ENCODE measurements around the gene SPRR2E.
"Not testable (repeated sequence)": the region's sequence is repeated elsewhere in the genome, so short reads cannot be mapped to it uniquely, and the experiment has no call there.

The SPRR2E gene

DNA sequence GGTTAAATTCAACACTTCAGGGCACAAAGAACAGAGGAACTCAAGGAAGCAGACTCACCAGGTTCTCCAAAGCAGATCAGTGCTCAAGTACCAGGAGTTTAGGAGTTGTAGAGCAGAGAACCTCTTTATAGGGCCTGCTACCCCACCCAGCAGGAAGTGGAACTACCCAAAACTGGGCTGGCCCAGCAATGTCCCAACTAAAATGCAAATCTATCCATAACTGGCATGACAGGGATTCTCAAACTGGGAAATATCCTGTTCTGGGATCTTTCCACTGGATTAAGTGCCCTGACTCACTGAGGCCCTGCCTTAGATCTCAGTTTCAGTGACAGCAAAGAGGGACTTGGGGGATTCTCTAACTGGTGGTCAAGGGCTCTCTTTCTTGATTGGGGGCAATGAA is at the start of gene SPRR2E:
Gene SPRR2E, minus strand, starts transcription at position 101 of the 400 bp plus-strand sequence. CDS start 775 bp downstream, outside the sequence.
- no peak for DNase-seq

DNA sequence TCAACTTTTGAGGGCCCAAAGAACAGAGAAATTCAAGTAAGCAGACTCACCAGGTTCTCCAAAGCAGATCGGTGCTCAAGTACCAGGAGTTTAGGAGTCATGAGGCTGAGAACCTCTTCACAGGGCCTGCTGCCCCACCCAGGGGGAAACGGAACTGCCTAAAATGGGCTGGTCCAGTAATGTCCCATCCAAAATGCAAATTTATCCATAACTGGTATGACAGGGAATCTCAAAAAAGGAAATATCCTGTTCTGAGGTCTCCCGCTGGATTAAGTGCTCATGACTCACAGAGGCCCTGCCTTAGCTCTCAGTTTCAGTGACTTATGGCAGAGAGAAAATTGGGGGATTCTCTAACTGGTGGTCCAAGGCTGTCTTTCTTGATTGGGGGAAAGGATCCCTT is 47.1 kb upstream of the SPRR2E start:
- no peak for DNase-seq

DNA sequence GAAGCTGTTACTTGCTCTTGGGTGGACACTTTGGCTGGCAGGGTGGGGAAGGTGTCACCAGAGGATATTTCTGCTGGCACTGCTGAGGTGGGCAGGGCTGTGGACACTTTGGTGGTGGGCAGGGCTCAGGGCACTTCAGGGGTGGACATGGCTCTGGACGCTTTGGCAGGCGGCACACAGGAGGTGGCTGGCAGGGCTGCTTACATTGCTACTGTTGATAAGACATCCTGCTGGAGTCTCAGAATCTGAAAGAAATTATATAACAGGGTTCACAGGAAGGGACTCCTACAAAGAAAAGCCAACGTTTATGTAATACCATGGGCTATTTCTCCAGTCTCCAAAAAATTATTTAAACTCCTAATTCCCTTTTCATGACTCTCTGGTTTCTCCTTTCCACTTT is 46.2 kb upstream of the SPRR2E start:
- DNase-seq = no peak

DNA sequence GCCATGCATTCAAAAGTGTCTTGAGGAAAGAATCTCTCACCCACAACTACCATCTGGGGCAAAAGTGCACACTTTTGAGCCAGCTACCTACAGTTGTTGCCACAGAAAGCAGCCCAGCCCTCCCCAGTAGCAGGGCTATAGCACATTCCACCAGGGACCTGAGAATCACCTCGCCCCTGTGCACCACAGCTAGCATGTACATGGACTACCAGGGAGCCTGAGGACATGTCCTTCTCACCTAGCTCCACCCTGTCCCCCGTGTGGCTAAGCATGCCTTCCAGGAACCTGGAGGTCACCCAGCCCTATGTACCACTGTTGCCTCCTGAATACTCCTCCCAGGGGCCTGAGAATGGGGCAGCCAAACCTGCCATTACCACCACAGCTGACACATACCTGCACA is 39.4 kb upstream of the SPRR2E start:
- DNase-seq = no peak

DNA sequence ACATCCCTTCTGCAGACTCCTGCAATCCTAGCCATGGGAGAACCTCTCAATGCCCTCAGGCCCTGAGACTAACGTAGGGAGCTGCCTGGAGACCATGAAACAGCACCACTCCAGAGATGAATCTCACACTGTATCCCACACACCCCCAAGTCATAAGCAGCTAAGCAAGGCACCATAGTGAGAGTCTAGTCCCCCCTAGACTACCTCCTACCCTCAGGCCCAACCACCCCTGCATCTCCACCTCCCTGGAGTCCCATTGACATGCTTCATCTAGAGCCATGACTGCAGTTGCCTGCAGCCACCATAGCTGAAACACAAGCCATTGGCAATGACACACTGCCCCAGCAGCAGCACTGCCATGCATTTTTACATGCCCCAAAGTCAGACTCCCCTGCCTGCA is 38.9 kb upstream of the SPRR2E start:
- no peak for DNase-seq

DNA sequence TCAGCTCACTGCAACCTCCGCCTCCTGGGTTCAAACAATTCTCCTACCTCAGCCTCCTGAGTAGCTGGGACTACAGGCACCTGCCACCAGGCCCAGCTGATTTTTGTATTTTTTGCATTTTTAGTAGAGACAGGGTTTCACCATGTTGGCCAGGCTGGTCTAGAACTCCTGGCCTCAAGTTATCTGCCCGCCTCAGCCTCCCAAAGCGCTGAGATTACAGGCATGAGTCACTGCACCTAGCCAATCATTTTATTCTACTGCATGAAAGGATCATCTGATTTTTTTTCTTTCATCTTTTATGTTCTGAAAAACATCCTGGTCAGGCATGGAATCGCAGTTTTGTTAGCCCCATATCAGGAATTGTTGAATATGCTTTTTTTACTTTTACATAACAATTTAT is 34.4 kb upstream of the SPRR2E start:
- not testable (repeated sequence) for DNase-seq

DNA sequence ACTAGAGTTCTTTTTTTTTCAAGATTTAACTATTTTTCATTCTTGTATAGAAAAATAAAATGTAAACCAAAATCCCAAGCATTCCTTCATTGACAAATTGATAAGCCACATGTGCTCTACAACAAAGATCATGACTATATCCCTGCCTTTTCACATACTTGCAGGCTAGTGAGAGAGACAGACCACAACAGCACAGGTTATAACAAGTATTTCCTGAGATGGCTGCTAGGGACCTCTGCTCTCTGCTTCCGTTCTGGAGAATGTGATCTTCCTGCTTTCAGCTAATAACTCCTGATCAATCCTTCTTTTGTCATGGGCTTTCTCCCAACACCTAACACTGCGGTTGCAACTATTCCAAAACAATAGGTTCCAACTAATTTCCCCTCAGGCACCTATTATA is 33.0 kb upstream of the SPRR2E start:
- no peak for DNase-seq

DNA sequence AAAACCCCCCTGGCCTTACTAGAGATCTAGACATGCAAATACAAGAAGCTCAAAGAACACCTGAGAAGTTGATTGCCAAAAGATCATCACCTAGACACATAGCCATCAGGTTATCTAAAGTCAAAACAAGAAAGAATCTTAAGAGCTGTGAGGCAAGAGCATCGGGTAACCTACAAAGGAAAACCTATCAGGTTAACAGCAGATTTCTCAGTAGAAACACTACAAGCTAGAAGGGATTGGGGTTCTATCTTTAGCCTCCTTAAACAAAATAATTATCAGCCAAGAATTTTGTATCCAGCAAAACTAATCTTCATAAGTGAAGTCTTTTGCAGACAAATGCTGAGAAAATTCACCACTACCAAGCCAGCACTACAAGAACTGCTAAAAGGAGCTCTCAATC is 31.2 kb upstream of the SPRR2E start:
- no peak for DNase-seq

DNA sequence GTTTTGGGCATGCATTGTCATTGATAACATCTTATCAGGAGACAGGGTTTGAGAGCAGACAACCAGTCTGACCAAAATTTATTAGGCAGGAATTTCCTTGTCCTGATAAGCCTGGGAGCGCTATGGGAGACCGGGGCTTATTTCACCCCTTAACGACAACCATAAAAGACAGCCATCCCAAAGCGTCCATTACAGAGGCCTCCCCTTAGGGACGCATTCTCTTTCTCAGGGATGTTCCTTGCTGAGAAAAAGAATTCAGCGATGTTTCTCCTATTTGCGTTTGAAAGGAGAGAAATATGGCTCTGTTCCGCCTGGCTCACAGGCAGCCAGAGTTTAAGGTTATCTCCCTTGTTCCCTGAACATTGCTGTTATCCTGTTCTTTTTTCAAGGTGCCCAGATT is 29.5 kb upstream of the SPRR2E start:
- not testable (repeated sequence) for DNase-seq

DNA sequence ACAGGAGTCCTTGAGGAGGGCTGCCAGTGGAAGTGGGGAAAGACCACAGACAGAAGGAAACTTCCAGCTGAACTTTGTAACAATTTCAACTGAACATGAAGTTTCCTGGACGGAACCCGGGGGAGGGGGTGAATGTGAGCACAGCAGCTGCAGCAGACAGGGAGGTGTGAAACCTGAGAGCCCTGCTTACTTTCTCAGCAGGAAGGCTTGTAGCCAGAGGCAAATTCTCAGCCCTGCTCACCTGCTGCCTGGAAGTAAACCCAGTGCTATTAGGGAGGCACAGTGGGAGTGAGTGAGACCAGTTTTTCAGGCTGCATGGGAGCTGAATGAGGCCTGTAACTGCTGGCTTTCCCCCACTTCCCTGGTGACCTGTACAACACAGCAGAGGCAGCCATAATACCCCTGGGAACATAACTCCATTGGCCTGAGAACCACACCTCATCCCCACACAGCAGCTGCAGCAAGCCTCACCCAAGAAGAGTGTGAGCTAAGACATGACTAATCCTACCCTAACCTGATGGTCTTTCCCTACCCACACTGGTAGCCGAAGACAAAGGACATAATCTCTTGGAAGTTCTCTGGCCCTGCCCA is 28.6 kb upstream of the SPRR2E start:
- DNase-seq = no peak

DNA sequence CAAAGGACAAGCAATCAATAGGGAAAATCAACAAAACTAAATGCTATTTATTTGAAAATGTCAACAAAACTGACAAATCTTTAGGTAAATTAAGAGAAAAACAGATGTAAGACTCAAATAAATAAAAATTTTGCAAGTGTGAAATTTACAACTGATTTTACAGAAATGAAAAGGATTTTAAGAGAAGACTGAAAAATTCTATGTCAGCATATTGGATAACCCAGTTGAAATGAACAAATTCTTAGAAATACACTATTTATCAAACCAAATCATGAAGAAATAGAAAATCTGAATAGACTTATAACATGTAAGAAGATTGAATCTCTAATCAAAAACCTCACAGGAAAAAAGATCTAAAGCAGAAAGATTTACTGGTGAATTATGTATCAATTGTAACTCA is 26.6 kb upstream of the SPRR2E start:
- DNase-seq = no peak

DNA sequence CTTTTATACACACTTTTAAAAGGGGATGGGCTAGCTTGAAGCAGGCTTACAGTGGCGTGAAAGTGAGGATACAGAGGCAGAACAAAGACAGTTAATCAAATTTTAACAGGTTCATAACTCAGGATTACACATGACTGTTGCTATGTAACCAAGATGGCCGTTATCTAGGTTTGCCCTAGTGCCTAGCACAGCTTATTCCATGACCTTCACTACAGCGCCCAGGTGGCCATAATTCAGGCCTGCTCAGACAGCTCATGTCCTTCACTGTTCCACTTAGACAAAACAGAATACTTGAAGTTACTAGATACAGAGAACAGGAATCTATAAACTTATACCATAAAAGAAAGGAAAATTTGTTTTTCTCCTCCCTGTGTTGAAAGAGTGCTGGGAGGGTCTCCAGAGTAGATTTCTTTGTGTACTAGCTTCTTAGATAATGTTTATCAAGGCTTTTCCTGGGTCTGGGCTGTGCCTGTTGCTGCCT is 25.2 kb upstream of the SPRR2E start:
- DNase-seq = no peak

DNA sequence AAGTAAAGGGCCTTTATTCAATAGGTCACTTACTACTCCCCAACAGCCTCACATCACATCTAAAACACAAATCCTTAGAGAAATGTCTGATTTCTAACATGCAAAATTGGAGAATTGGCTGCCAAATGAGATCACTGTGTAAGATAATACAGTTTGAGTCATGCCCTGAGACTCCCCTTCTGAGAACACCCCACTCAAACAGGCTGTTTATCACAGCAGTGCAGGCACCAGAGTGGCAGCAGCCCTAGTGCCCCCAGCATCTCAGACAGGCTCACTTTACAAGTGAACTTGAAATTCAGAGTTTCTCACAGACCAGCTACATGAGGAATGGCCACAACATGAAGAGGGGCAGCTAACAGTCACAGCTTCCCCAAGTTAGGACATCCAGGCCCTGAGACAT is 20.9 kb upstream of the SPRR2E start:
- DNase-seq = not testable (repeated sequence)

DNA sequence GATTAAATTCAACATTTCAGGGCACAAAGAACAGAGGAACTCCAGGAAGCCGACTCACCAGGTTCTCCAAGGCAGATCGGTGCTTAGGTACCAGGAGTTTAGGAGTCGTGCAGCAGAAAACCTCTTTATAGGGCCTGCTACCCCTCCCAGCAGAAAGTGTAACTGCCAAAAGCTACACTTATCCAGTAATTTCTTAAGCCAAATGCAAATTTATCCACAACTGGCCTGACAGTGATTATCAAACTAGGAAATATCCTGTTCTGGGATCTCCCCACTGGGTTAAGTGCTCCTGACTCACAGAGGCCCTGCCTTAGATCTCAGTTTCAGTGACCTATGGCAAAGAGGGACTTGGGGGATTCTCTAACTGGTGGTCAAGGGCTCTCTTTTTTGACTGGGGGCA is 19.1 kb upstream of the SPRR2E start, which contains the start of gene SPRR2F:
Gene SPRR2F, minus strand, starts transcription at position 101 of the 400 bp plus-strand sequence. CDS start 783 bp downstream, outside the sequence.
- no peak for DNase-seq

DNA sequence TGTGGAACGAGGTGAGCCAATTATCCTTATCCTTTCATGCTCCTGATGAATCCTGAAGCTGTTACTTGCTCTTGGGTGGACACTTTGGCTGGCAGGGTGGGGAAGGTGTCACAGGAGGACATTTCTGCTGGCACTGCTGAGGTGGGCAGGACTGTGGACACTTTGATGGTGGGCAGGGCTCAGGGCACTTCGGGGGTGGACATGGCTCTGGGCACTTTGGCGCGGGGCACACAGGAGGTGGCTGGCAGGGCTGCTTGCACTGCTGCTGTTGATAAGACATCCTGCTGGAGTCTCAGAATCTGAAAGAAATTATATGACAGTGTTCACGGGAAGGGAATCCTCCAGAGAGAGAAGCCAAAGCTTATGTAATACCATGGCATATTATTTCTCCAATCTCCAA is 18.1 kb upstream of the SPRR2E start:
- not testable (repeated sequence) for DNase-seq

DNA sequence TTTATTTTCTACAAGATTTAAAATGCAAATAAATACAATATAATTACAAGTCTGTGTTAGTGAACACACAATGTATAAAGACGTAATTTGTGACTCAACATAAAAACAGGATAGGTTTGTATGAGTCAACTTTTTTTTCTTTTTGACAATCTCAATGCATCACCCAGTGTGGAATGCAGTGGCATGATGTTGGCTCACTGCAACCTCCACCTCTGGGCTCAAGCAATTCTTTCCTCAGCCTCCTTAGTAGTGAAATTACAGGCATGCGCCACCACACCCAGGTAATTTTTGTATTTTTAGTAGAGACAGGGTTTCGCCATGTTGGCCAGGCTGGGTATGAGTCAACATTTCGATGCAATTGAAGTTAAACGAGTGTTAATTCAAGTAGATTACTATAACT is 5.9 kb upstream of the SPRR2E start:
- DNase-seq = no peak

DNA sequence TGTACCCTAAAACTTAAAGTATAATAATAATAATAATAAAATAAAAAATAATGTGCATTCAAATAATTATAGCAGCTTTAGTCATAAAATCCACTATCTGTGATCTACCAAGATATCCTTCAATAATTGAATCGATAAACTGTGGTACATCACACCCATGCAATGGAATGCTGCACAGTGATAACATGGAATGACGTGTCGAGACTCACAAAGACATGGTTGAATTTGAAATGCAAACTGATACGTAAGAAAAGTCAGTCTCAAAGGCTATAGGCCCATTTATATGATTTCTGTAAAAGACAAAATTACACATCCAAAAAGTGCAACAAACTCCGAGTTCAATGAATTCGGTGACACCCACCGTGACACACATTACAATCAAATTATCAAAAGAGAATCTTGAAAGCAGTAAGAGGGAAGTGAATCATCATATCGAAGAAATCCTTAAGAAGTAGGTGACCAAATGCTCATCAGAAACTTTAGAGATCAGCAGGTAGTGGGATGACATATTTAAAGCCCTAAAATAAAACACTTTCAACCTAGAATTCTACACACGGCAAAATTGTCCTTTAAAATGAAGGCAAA is 5.2 kb upstream of the SPRR2E start:
- no peak for DNase-seq

DNA sequence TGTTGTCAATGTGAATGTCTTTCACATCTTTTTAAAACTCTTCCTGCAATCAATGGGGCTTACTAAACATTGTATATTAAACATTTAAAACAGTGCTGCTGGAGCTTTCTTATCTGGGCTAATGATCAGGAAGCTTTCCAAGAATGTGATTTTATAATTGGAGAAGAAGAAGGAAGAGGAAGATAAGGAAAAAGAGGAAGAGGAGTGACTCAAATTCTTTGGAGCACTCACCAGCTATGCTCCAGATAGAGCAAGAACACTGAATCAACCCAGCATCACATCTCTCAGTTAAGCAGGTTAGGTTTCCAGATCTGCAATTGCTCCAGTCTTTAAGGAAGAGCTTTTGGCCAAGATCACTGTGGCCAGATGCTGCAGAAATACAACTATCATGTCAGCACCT is 1.4 kb upstream of the SPRR2E start:
- no peak for DNase-seq

DNA sequence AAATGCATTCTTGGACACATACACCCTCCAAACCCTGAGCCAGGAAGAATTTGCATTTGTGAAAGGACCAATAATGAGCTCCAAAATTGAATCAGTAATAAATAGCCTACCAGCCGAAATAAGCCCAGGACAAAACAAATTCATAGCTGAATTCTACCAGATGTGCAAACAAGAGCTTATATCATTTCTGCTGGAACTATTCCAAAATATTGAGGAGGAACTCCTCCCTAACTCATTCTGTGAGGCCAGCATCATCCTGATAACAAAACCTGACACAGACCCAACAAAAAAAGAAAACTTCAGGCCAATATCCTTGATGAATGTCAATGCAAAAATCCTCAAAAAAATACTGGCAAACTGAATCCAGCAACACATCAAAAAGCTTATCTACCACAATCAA is 6.7 kb downstream of the SPRR2E start:
- DNase-seq = no peak

DNA sequence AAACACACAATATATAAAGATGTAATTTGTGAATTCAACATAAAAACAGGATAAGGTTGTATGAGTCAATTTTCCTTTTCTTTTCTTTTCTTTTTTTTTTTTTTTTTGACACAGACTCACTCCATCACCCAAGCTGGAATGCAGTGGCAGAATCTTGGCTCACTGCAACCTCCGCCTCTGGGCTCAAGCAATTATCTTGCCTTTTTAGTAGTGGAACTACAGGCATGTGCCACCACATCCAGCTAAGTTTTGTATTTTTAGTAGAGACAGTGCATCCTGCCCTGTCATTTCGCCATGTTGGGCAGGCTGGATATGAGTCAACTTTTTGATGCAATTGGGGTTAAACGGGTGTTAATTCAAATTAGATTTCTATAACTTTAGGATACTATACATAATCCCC is 12.6 kb downstream of the SPRR2E start:
- DNase-seq = no peak

DNA sequence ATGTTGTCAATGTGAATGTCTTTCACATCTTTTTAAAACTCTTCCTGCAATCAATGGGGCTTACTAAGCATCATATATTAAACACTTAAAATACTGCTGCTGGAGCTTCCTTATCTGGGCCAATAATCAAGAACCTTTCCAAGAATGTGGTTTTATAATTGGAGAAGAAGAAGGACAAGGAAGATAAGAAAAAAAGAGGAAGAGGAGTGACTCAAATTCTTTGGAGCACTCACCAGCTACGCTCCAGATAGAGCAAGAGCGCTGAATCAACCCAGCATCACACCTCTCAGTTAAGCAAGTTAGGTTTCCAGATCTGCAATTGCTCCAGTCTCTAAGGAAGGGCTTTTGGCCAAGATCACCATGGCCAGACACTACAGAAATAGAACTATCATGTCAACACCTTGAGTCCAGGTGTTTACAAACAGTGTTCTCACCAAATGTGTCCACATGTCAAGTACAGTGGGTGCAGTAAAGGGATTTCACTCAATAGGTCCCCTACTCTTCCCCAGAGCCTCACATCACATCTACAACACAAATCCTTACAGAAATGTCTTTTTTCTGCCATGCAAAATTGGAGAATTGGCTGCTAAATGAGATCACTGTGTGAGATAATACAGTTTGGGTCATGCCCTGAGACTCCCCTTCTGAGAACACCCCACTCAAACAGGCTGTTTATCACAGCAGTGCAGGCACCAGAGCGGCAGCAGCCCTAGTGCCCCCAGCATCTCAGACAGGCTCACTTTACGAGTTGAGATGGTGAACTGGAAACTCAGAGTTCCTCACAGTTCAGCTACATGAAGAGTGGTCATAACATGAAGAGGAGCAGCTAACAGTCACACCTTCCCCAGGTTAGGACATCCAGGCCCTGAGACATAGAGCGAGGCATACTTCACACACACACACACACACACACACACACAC is 21.3 kb downstream of the SPRR2E start:
- no peak for DNase-seq

DNA sequence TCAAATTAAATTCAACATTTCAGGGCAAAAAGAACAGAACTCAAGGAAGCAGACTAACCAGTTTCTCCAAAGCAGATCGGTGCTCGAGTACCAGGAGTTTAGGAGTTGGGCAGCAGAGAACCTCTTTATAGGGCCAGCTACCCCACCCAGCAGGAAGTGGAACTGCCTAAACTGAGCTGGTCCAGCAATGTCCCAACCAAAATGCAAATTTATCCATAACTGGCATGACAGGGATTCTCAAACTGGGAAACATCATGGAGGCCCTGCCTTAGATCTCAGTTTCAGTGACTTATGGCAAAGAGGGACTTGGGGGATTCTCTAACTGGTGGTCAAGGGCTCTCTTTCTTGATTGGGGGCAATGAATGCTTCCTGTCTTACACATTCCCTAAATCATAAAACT is 22.8 kb downstream of the SPRR2E start, which contains the start of gene SPRR2B:
Gene SPRR2B, minus strand, starts transcription at position 101 of the 400 bp plus-strand sequence. CDS start 772 bp downstream, outside the sequence.
- no peak for DNase-seq

DNA sequence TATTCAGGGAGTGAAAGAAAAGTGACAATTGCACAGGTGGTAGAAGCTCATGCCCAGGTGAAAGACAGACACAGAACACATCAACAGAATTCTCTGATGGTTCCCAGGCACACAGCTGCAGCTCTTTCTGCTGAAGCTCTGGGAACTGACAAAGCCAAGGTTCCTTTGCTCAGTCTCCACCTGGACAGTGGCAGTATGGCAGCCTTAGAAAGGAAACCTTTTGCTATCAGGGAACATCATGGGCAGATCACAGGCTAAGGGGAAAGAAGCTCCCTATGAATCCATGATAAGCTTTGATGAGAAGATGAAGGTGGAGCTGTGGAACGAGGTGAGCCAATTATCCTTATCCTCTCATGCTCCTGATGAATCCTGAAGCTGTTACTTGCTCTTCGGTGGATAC is 24.1 kb downstream of the SPRR2E start:
- DNase-seq = no peak
